NCI-H524 treated with DMSO at 0.1 percent for 48 hours (cell line): Measurements from ENCODE around the gene ROCK2.

ENCODE experiments used
- DNase-seq: peaks from one replicate; lab custom pipeline; 2025; lab: John Stamatoyannopoulos, UW

The ROCK2 gene

DNA sequence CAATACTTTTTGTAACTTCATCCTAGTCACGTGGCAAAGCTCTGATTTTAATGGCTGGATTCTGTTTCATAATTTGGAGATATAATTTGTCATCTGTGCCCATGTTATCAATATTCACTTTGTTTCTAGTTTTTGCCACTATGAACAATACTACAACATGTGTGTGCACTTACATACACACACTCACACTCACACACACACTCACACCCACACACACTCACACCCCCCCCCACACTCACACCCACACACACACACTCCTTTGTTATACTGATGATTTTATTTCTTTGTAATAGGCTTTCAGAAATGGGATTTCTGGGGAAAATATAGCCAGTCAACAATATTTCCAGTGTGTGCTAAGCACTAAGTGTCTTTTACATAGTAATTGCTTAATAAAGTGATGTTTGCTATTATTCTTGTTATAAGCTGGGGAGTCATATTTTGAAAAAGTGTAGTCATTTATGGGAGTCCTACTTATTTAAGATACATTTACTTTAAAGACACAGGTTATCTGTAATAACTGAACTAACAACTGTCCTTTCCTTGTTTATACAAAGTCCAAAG, 22.8 kb upstream of the ROCK2 start:
- DNase-seq = no peak

DNA sequence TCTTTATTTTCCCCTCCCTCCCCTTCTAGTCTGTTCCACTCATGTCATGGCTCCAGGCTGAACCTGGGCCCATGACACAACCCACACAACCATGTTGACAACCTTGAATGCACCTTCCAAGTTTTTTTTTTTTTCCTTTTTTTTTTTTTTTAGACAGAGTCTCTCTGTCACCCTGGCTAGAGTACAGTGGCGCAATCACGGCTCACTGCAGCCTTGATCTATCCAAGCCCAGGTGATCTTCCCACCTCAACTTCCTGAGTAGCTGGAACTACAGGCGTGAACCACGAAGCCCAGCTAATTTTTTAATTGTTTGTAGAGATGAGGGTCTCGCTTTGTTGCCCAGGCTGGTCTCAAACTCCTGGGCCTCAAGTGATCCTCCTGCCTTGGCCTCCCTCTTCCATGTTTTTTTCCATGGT, 21.9 kb upstream of the ROCK2 start:
- no peak for DNase-seq

DNA sequence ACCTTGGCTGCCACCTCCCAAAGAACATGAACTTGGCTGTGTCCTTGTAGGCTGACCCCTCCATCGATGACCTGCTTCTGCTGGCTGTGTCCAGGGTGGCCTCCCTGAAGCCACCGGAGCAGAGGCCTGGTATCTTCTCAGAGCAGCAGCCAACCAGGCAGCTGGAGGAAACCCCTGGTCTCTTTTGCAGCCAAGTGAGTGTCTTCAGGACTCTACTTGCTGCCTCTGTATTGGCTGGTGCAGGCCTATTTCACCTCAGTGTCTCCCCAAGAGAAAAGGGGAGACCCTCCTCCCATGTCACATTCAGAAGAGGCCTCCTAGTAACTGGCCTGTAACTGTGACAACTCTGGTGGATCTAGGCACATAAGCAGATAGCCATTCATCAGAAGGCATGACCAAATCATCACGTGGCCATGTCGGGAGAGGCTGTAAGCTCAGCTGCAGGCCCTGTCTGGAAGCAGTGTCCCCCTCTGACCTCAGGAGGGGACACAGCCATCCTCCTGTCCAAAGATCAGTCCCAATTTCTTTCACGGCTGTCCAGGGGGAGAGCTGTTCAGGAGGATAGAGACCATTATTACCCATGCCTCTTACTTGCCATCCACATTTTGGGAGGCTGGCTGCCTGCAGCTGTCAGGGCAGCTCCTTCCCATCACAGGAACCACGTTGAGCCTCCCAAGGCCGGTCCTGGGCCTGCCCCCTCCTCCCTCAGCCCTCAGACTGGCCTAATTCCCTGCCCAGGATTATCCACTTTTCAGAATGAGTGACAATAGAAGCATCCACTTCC, 20.9 kb upstream of the ROCK2 start:
- no peak for DNase-seq

DNA sequence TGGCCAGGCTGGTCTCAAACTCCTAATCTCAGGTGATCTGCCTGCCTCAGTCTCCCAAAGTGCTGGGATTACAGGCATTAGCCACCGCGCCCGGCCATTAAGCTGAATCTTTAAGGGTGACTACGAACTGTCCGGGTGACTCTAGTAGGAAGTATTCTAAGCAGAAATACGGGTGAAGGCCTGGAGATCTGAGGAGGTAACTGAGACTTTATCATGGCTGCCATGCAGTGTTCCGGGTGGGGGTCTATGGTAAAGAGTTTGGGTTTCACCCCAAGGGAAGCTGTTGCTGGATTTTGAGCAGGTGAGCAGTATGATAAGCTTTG, 20.1 kb upstream of the ROCK2 start:
- no peak for DNase-seq

DNA sequence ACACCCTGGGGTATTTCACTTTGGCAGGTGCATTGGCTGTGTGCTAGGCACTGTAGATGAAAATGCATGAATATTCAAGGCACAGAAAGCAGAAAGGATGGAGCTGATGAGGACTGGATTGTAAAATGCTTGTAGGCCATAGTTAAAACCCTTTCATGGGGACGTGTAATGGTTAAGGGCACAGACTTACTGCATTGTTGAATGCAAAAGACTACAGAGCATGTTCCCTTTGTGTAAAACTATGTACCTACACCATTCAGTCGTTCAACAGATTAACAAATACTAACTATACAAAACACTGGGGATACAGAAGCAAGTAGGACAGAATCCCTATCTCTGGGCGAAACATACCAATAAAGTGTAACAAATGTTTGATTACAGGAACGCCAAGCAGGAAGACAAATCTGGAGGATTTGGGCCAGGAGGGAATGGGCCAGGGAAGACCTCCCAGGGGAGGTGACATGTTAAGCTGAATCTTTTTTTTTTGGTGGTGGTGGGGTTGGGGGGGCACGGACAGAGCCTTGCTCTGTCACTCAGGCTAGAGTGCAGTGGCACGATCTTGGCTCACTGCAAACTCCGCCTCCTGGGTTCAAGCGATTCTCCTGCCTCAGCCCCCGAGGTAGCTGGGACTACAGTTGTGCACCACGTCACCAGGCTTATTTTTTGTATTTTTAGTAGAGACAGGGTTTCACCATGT, 19.6 kb upstream of the ROCK2 start:
- DNase-seq = no peak

DNA sequence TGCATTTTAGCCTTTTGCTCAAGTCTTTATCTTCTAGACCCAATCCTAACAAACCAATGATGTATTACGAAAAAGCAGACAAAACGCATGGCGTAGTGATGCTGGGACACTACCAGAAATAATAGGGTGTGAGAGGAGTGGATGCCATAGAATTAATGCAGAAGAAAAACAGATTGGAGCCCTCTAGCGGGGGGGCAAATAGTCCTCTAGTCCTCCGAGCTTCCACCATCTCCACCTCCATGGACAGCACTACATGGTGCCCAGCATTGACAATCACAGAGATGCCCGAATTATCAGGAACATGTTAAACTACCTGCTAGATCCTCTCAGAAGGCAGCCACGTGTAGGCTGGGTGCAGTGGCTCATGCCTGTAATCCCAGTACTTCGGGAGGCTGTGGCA, 15.4 kb upstream of the ROCK2 start:
- no peak for DNase-seq

DNA sequence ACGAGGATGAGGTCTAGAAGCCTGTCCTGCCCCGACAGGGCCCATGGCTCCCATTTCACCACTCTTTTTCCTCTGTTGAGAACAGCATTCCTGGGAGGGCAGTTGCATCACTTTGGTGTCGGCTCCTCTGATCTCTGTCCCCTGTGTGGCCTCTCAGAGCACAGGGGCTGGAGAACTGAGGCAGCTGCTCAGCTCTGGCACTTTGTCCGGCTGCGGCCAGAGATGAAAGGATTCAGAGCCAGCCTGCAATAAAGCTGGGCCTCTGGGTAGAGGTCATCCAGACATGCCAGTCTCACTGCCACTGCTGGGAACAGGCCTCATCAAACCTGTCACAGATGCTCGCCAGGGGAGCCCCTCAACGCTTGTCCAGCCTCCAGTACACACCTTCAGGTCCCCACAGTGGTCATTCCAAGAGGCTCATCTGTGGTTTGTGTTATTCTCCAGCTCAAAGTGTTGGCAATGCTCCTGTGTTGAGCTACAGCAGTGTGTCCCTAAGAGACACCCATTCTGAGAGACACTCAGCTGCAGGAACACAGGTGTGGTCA, 13.1 kb upstream of the ROCK2 start:
- DNase-seq = no peak

DNA sequence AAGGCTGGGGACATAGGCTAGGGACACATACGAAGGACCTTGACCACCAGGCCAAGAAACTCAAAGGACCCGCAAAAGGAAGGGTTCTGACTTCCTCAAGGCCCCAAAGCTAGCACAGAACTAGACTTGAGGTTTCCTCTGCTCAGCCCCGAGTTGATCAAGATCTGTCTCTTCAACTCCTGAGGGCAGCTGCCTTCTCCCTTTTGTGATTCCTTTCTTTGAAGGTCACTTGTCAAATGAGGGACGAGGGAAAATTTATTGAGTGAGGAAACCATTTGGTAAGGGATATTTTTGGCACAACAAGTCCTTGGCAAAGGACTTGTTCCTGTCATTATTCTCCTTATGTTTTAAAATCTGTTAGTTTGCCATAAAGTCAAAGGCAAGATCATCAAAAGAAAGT, 12.3 kb upstream of the ROCK2 start:
- DNase-seq = no peak

DNA sequence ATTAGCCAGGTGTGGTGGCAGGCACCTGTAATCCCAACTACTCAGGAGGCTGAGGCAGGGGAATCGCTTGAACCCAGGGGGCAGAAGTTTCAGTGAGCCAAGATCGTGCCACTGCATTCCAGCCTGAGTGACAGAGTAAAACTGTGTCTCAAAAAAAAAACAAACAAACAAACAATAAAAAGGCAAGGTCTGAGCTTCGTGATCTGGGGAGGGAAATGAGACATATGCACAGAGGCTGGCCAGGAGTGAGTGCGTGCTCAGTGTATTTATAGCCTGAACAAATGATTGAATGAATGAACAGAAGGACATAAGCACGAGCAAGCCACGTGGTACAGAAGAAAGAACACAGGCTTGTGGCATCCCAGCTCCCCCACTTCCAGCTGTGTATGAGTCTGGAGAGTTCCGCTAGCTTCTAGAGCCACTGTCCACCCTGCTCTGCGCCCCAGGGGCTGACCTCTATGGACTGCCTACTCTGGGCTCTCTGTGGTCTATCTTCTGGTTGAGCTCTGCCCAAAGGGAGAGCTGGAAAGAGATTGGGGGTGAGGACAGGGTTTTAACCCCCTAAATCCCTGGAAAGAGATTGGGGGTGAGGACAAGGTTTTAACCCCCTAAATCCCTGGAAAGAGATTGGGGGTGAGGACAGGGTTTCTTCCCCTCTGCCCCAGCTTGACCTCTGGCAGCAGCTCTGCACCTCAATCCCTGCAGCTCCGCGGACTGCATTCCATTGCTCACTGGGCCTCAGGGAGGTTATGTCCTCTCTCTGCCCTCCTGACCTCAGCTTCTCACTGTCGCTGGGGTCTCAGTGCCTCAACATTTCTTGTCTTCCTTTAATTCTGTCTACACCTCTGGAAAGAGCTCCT, 11.0 kb upstream of the ROCK2 start:
- no peak for DNase-seq

DNA sequence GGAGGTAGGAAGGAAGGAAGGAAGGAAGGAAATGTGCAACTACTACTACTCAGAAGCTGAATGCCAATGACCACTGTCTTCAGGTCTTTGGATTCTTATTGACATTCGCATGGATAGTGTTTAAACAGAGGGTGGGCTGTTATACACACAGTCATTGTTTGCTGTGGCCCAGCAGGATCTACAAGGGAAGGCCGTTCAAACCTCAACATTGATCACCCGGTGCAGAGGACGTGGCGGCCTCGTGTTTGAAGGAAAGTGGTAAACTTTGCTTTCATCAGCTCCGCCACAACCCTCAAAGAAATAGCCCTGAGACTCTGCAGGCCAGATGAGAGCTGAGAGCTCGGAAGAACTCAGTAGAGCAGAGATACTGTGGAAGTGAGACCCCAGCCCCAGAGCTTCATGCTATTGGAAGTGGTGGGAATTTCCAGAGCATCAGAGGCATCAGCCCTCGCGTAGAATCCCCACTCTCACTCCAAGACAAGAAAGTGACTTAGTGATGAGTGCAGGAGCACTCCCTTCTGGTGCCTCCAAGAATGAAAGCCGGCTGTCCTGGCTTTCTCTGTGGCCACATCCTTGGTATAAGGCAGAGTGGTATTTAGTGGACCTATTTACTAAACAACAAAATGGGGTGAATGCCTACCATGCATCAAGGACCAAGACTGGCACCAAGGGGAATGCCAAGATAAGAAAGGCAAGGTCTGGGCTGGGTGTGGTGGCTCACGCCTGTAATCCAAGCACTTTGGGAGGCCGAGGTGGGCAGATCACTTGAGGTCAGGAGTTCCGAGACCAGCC, 10.1 kb upstream of the ROCK2 start:
- DNase-seq = no peak

DNA sequence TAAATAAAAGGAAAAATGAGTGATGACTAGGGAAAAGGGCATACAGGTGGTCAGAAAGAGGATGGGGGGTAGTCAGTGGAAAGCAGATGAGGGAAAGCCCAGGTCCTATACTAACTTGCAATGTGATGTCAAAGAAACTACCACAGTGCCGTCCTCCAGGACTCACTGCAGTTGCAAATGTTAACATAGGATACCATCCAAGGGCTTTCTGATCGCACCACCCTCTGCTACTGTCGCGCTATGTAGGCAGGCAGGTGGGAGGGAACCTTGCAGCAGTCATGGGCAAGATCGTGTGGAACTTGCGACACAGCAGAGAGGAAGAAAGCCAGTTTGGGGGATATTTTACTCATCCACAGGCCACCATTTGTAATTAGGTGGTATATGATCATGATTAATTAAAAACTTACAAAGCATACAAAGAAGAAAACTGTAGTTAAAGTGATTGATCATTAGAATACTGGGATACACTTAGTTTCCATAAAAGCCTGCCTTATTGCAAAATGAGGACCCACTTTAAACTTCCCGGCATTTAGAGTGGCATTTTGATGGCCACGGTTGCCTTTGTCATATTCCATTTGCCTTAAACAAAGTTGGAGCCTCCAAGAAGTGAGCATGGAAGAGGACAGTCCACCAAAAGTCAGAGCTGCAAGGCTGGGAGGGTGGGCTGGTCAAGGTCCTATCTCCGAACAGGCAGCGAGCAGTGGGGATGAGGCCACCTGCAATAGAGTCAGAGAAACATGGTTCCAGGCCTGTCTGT, 8.5 kb upstream of the ROCK2 start:
- no peak for DNase-seq

DNA sequence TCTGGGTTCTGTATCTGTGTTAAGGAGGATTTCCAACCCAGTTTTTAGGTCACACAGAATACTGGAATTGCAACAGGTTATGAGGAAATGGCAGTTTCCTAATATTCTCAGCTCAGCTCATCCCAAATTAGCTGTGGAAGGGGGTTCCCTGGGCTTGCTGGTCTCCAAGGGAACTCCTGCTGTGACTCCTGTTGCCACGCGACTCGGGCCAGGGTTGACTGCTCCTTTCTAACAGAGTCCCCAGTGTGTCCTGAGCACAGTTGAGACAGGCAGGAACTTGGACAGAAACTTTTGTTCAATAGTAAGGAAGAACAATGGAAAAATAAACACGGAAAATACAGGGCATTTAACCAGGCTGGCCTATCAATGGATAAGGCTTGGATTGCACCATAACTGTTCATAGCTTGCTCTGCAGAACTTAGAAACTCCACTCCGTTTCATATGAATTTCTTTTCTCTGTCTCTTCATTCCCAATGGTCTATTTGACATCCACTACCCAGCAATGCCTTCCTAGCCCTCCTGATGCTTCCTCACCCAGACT, 3.8 kb upstream of the ROCK2 start:
- DNase-seq = no peak

DNA sequence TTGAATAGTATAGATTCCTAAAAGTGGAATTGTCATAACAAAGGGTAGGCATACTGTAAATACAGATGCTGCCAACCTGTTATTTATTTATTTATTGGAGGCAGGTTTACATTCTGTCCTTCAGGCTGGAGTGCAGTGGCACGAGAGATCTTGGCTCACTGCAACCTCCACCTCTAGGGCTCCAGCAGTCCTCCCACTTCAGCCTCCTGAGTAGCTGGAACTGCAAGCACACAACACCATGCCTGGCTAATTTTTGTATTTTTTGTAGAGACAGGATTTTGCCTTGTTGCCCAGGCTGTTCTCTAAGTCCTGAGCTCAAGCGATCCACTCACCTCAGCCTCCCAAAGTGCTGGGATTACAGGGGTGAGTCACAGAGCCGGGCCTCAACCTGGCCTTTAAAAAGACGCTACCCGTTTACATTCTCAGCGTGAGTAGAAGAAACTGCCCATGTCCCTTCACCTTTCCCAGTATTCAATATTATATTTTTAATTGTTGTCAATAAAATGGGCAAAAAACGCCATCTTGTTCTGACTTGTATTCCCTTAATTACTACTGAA, 3.0 kb upstream of the ROCK2 start:
- DNase-seq = no peak

DNA sequence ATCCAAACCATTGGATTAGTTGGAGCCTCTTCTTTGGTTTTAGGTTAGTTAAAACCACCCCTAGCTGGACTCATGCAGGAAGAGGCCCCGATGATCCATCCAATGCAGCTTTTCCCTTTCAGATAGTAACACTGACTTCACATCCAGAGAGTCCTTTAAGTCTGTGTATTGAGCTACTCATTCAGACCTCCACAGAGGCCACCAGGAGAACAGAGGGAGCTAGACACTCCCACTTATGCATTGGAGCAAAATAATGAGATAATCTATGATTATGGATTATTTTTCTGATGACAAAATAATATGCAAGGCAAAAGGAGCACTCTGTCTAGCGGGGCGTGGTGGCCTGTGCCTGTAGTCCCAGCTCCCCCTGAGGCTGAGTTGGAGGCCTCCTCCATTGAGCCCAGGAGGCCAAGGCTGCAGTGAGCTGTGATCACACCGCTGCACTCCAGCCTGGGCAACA, 1.6 kb upstream of the ROCK2 start:
- no peak for DNase-seq

DNA sequence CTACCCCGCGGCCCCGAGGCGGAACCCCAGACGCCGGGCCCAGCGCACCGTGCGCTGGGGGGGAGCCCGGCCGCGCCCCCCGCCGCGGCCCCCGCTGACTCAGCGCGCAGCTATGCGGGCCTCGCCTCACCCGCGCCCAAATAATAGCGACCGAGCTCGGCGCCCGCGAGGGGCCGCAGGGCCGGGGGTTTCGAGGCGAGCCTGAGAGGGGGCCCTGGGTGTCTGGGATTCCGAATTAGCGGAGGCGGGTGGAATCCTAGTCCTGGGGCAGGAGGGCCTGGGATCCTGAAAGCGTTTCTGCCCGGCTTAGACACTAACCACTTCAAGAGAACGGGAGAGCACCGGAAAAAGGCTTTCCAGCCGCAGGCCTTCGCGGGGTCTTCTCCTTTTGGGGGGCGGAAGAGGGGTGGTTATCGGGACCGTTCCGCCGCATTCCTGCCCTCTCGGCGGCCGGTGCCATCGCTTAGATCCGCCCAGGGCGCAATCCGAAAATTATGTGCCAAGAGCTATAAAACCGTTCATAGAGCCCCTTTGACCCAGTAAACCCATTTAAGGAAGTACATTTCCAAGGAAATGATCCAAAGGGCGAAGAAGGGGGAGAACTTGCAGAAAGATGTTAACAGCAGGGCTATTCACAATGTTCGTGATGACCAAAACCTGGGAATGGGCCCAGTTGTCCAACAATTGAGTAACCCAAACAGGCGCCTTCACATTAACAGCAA, 681 bp upstream of the ROCK2 start:
- DNase-seq = no peak

DNA sequence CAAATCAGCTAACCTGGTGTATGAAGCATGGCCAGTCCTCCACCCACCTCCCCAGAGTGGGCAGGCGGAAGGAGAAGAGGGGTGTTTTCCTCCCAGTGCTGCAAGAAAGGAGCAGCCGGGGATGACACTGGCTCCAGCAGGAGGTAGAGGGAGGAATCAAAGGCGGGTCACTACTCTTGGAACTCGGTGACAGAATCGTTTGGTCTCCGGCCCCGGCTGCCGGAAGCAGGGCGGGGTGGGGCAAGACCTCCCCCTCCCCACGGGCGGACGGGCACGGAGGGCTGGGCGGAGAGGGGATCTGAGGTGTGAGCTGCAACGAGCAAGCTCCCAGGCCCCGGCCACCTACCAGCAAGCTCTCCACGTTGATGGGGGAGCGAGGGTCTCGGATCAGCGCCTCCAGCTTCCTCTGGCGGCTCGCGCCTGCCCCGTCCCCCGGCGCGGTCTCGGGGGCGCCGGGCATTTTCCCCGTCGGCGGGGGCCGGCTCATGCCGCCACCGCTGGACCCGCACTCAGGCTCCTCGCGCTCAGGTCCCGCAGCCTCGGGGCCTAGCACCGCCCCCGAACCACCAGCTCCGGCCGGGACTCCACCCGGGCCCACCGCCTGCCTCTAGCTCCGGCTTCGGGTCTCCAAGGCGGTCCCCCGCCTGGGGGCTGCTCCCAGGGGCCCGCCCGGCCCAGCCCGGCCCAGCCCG, 640 bp downstream of the ROCK2 start:
- DNase-seq = no peak

DNA sequence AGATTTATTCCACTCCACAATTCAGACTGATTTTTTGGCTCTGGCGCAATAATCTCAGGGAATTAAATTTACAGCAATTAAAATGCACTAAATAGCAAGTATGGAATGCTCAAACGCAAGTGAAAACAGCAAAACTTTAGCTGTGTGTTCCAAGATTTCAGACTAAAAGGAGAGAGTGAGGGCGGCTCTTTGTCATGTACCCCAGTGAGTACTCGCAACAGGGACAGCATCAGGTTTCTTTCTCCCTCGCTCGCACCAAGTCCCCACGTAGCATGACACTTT, 1.1 kb downstream of the ROCK2 start:
- peak; percentile 17 for DNase-seq

DNA sequence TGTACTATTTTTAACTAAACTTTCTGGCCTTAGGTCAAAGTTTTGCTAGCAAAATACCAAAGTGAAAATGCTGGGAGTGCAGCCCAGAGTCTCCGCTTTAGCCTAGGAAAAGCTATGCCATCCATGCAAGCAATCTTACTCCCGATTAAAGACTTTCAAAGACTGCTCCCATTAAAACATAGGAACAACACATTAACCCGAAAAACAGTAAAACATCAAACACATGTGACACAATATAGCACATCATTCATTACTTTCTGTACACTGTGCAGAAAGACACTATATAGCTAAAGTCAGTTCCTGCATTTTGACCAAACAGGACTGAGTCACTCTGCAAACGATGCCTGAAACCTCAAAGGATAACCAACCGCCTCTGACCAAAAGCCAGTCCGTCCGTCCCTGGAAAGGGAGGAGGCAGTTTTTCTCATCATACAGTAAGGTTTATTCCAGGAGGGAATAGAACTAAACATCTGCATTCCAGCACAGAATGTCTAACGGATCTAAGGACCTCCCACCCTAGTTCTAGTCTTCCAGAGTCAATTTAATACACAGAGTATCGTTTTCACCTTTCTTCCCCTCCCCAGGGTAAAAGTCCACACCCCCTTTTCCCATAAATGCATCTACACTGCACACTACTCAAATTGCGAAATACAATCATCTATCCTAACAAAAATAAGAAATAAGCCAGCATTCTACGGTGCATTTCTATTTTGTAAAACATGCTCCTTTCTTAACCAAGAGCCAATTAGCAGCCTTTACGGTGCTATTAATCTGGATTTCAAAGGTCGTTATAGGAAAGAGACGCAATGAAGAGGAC, 1.7 kb downstream of the ROCK2 start:
- DNase-seq = no peak
